Right lobe of liver (tissue), 4 donors: ENCODE data around the gene OR52N4.

Experiments
- CTCF ChIP-seq, 4 donors: fragments of 200-600 bp in 3 of 4; fragments of 450-650 bp in 1 of 4; IDR thresholded peaks; one replicate each; pipeline versions ENCODE4 v1.5.1 to v1.8.0; 2016 to 2022; ENCODE audit warnings: antibody characterized with exemption in 4 of 4, mild to moderate bottlenecking in 2 of 4
- POLR2A ChIP-seq: fragments of 450-650 bp; IDR thresholded peaks from one replicate; pipeline ENCODE4 v1.6.1; 2017; ENCODE audit warnings: antibody characterized with exemption, mild to moderate bottlenecking
- donor health status: DM: no; HTN: no; CAD: no.
- donor health status: DM: no; HTN: no; CAD: no.
- donor health status: DM: no; HTN: yes; CAD: no.

- TF ChIP-seq CTCF (IDR thresholded peaks at IDR 0.05) (no peak), POLR2A (no peak)
These were observed 29.2 kb downstream of the OR52N4 start, which contains the start of gene OR52N5 for GRCh38 chr11:5783255-5783654.
